H7 (cell line): ENCODE measurements around the gene TMEM135. TPM values are rescaled to one million over a fixed set of nuclear protein-coding genes. Genes with fewer than 3 reads are reported as not detected.
"Not testable (repeated sequence)": the region's sequence is repeated elsewhere in the genome, so short reads cannot be mapped to it uniquely, and the experiment has no call there.

Source experiments
- DNase-seq: peaks from one replicate; pipeline ENCODE4 v3.0.0; 2012
- H3K27me3 ChIP-seq: 2 replicates; pipeline ENCODE4 v1.6.0; 2011; ENCODE audit warnings: mild to moderate bottlenecking, low read length; ENCODE audit not compliant: control insufficient read depth, insufficient read depth
- H3K36me3 ChIP-seq: replicated peaks from 2 replicates; pipeline ENCODE4 v1.5.1; 2011; ENCODE audit warnings: low read length; ENCODE audit not compliant: control insufficient read depth, insufficient read depth
- H3K4me3 ChIP-seq: 2 replicates; pipeline ENCODE4 v1.5.1; 2011; ENCODE audit warnings: low read depth, mild to moderate bottlenecking, control low read depth, low read length, moderate library complexity; ENCODE audit not compliant: insufficient read depth
- total RNA-seq: library from RNA; depleted of rRNA; stranded (reverse); fragments of >200 nt; shearing (Covaris generic); gene quantifications from 2 replicates; pipeline ENCODE4 v1.2.3, GENCODE V29; 2014

TMEM135 gene
- total RNA-seq, 1 experiment from 2014 or later, result 27.9 TPM

DNA sequence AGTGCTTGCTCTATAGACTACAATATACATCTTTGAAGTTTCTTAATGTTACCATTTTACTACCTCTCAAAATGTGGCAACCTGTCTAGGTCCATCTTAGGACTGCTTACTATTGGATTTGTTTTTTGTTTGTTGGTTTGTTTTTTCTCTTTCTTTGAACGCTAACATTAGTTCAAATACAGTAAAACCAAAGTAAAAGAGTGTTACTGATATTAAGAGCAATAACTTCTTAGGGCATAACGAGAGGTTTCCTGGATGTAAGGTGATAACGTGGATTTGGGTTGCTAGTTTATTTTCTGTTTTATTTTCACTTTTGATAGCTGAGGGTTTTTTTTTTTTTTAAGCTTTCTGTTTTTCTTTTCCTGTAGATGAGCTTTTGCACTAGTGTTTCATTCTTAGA, 43.6 kb downstream of the TMEM135 start:
- Histone ChIP-seq H3K27me3 (no peaks in the 10 kb centered on the region), H3K36me3 (no peaks in the 10 kb centered on the region), H3K4me3 (no peak overlapping the region)
- no peak for DNase-seq

DNA sequence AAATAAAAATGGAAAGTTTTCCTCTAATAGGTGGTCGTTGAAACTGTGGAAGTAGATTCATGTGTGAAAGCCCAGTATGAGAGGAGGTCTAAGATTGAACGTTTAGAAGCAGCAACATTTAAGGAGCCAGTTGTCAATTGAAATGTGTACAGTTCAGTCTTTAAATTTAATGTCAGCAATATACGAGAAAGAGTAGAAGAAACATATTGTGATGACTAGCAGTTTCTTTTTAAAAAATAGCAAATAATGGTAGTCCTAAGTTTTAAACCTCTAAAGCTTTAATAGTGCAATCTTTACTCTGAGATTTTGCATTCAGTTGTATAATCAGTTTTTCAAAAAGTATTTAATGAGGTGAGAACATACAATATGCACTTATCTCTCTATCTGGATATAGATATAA, 44.9 kb downstream of the TMEM135 start:
- no peak overlapping the region for H3K4me3 ChIP-seq
- H3K27me3 ChIP-seq, result no peaks in the 10 kb centered on the region
- DNase-seq, result no peak
- H3K36me3 ChIP-seq, result no peaks in the 10 kb centered on the region

DNA sequence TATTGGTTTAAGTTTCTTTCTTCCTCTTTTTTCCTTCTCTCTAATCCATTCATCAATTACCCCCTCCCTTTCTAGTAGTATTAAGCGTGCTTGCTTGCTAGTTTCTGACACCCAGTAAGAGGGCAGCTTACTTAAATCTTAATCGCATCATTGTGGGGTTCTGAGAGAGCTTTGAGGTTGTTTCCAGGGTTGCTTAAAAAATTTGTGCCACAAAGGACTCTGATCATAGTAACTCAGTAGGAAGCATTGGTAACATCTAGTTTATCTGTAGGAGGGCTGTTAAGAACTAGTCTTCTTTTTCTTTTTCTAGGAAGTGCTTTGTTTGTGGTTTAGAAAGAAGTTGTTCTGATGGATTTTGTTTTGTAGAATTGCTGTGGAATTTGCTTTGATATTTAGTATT, 45.3 kb downstream of the TMEM135 start:
- peak; percentile 58 for DNase-seq
- Histone ChIP-seq H3K4me3 (no peak overlapping the region), H3K36me3 (no peaks in the 10 kb centered on the region), H3K27me3 (no peaks in the 10 kb centered on the region)

DNA sequence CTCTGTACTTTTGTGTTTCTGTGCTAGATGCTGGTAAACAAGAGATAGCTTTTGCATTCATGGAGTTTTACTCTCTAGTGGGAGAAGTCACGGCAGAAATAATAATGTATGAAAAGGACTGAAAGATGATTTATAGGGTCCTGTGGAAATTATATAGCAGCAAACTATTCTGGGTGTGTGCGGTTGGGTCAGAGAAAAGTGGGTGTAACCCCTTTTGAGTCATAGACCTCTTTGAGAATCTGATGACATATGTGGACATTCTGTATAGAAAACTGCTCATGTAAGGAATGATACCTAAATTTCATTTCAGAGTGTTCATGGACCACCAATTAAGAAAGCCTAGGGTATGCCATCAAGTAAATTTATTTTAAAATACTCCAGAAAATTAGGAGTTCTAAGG, 54.4 kb downstream of the TMEM135 start:
- no peak overlapping the region for H3K4me3 ChIP-seq
- DNase-seq, result no peak
- H3K27me3 ChIP-seq, result no peaks in the 10 kb centered on the region
- no peaks in the 10 kb centered on the region for H3K36me3 ChIP-seq

DNA sequence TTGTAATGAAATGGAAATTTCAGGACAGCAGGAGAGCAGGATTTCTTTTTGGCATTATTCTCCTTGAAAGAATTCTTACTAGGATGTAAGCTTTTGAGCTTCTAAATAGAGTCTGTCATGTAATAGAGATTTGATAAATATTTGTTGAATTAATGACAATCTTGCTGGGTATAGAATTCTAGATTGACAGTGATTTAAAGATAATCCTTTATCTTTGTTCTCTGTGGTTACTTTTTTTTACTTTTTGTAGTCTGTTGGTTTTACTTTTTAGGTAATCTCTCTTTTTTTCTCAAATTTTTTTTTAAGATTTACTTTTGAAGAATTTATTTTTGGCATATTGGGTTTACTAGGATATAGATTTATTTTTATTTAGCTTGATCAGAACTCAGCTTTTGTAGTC, 54.8 kb downstream of the TMEM135 start:
- DNase-seq, result no peak
- no peaks in the 10 kb centered on the region for H3K27me3 ChIP-seq
- H3K4me3 ChIP-seq, result no peak overlapping the region
- H3K36me3 ChIP-seq, result no peaks in the 10 kb centered on the region

DNA sequence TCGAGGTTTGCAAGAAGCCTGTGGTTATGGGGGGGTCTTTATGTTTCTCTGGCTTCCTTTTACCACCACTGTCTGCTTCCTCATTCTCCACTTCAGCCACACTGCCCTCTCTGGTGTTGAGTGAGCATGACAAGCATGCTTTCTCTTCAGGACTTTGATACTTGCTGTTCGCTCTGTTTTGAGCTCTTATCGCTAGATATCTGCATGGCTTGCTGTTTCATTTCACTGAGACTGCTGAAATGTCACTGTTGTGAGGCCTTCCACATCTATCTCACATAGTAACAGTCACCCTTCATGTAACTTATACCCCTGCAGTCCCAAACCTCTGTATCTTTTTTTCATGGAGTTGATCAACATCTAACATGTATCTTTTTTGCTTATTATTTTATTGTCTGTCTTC, 59.8 kb downstream of the TMEM135 start:
- H3K36me3 ChIP-seq, result no peaks in the 10 kb centered on the region

DNA sequence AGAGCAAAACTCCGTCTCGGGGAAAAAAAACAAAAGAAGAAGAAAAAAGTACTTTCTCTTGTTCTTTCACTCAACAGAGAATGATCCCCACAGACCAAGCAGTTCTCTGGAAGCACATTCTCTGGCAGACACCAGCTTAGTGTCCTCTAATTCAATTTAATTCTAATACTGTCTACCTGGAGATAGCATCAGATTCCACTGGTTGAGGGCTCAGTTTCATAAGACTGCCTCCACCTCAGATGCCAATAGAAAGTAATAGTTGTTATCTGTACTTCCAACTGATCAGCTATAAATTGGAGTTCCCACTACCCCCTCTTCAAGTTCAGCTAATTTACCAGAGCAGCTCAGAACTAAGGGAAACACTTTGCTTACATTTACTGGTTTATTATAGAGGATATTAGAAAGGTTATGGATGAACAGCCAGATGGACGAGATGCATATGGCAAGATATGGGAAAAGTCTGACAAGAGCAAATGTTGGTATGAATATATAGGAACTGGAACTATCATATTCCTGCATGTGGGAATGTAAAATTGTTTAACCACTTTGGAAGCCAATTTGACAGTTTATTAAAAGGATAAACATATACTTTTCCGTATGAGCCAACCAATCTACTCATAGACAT, 64.3 kb downstream of the TMEM135 start:
- Histone ChIP-seq H3K4me3 (no peak overlapping the region), H3K27me3 (no peaks in the 10 kb centered on the region), H3K36me3 (no peaks in the 10 kb centered on the region)
- DNase-seq, result no peak

More for the DNA sequence above, 59.8 kb downstream of the TMEM135 start:
- no peak overlapping the region for H3K4me3 ChIP-seq
- DNase-seq, result peak; percentile 68
- no peaks in the 10 kb centered on the region for H3K27me3 ChIP-seq

DNA sequence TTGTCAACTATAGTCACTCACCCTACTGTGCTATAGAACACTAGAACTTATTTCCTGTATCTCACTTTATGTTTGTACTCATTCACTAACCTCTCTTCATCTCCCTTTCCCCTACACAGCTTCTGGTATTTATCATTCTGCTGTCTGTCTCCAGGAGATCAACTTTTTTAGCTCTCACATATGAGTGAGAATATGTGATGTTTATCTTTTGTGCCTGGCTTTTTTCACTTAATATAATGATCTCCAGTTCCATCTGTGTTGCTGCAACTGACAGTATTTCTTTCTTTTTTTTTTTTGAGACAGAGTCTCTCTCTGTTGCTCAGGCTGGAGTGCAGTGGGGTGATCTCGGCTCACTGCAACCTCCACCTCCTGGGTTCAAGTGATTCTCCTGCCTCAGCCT, 68.1 kb downstream of the TMEM135 start:
- not testable (repeated sequence) for H3K4me3 ChIP-seq, H3K36me3 ChIP-seq, H3K27me3 ChIP-seq, DNase-seq

DNA sequence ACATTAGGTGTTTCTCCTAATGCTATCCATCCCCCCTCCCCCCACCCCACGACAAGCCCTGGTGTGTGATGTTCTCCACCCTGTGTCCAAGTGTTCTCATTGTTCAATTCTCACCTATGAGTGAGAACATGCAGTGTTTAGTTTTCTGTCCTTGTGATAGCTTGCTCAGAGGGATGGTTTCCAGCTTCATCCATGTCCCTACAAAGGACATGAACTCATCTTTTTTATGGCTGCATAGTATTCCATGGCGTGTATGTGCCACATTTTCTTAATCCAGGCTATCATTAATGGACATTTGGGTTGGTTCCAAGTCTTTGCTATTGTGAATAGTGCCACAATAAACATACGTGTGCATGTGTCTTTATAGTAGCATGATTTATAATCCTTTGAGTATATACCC, 69.6 kb downstream of the TMEM135 start:
- not testable (repeated sequence) for H3K27me3 ChIP-seq, DNase-seq, H3K36me3 ChIP-seq, H3K4me3 ChIP-seq

DNA sequence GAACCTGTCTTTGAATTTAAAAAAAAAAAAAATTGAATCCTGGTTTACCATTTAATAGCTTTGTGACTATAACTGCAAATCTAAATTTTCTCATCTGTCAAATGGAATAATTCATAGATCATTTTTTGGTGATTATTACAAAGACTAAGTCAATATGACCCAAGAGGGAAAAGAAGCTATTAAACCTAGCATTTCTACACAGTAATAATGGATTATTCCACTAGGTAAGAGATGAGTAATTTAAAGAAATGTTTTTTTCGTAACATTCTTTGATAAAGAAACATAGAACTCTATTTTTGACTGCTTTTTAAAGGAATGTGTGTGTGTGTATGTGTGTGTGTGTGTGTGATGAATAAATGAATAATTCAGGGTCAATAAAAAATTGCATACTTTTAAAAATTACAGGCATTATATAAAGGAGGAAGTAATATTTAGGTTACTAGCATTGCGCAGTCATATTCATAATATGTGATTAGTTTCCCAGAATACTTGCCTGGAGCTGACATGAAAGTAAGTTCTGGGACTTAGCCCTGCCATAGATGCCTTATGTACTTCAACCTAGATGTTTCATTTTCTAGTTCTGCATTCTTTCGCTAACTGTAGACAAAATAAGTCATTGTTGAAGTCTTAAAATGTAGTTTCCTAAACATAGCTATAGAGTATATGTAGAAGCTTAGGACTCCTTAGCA, 72.9 kb downstream of the TMEM135 start:
- Histone ChIP-seq H3K27me3 (no peaks in the 10 kb centered on the region), H3K4me3 (no peak overlapping the region), H3K36me3 (no peaks in the 10 kb centered on the region)
- no peak for DNase-seq

DNA sequence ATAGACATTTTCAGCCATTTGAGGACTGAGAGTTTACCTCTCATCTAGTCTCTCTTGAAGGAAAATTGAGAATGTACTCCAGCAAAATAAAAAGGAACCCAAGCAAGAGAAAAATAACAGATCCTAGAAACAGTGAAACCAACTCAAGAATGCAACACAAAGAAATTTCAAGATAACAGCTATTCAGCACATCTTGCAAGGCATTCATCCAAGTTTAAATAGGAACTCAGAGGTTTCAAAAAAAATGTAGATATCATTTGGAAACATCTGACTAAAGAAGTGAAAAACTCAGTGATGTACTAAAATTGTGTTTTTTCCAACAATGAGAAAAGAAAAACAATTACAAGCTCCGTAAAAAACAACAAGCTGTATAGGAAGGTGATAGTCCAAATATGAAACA, 76.4 kb downstream of the TMEM135 start:
- Histone ChIP-seq H3K4me3 (no peak overlapping the region), H3K36me3 (no peaks in the 10 kb centered on the region), H3K27me3 (no peaks in the 10 kb centered on the region)
- DNase-seq, result no peak

DNA sequence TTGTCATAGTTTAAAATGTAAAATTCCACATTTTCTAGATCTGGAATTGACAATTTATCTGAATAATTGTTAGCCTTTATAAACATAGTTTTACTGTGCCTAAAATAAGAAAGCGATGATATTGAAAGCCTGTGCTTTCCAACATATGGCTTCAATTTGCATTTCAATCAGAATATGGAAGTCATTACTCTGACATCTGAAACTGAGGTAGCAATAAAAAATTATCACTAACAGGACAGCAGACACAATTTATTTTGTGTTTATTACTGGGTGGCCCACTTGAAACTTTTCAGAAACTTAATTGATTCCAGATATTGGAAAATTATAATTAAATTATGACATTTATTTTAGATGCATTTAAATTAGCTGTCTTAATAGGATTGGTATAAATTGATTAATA, 78.5 kb downstream of the TMEM135 start:
- no peaks in the 10 kb centered on the region for H3K36me3 ChIP-seq
- no peak for DNase-seq

DNA sequence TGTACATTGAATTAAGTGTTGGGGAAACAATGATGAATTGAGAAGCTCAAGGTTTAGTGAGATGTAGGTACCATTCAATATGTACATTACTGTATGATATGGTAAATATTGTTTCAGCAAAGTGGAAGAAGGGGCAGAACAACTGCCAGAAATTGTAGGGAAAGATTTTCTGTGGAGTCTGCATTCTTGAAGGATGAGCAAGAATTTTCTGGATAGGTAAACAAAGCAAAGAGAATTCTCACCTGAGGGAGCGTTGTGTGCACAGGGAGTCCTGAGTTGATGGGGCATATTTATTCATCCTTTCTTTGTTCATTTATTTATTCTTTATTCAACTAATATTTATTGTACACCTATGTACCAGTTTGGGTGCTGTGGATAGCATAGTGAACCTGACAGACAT, 83.2 kb downstream of the TMEM135 start:
- no peaks in the 10 kb centered on the region for H3K27me3 ChIP-seq
- no peaks in the 10 kb centered on the region for H3K36me3 ChIP-seq
- DNase-seq, result no peak
- H3K4me3 ChIP-seq, result no peak overlapping the region

More for the DNA sequence above, 78.5 kb downstream of the TMEM135 start:
- H3K27me3 ChIP-seq, result no peaks in the 10 kb centered on the region
- no peak overlapping the region for H3K4me3 ChIP-seq

DNA sequence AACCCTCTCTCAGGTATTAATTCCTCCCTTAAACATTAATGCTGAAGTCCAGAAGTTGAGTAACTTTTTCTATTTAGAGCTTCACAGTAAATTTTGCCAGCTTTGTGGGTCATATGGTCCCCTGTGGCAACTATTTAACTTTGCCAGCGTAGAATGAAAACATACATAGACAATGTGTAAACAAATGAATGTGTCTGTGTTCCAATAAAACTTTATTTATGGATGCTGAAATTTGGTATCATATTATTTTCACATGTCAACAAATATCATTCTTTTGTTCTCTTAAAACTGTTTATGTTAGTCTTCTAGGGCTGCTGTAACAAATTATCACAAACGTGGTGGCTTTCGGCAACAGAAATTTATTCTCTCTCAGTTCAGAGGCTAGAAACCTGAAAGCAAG, 85.1 kb downstream of the TMEM135 start:
- H3K36me3 ChIP-seq, result no peaks in the 10 kb centered on the region
- DNase-seq, result no peak
- no peaks in the 10 kb centered on the region for H3K27me3 ChIP-seq
- no peak overlapping the region for H3K4me3 ChIP-seq

DNA sequence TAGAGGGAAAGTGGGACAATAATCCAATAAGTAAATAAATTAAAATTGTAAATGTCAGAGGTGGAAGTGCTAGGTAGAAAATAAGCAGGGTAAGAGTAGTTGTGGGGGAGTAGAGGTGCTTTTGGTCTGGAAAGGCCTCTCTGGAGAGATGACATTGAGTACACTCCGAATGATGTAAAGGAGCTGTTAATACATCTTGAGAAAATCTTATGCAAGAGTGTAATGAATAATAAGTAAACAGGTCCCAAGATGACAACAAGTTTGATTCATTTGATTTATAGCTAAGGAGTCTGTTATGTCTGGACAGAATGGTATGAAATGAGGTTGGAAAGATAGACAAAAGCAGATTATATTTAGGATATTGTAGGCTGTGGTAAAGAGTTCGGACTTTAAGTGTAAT, 87.5 kb downstream of the TMEM135 start:
- DNase-seq, result no peak
- Histone ChIP-seq H3K4me3 (no peak overlapping the region), H3K27me3 (no peaks in the 10 kb centered on the region), H3K36me3 (no peaks in the 10 kb centered on the region)
